SU-DHL-6 (cell line): ENCODE data around the gene CEACAM1.

Experiments used
- EZH2phosphoT487 ChIP-seq: fragments of 200-600 bp; sonication (generic), shearing (Covaris generic); conservative IDR thresholded peaks from 2 replicates; pipeline ENCODE4 v1.6.1; 2018; ENCODE audit warnings: mild to moderate bottlenecking, antibody characterized with exemption, low read length, moderate library complexity, mixed read lengths
- TF ChIP-seq, protein P1 (sequence below): fragments of 200-600 bp; sonication (generic); IDR thresholded peaks from one replicate; pipeline ENCODE4 v1.5.1; 2017; ENCODE audit warnings: antibody characterized with exemption, mild to moderate bottlenecking, low read length, moderate library complexity; ENCODE audit not compliant: insufficient read depth, poor library complexity, severe bottlenecking

GRCh38 chr19:42466521-42467182 is 61.6 kb downstream of the CEACAM1 start:
- TF ChIP-seq, protein P1, sequence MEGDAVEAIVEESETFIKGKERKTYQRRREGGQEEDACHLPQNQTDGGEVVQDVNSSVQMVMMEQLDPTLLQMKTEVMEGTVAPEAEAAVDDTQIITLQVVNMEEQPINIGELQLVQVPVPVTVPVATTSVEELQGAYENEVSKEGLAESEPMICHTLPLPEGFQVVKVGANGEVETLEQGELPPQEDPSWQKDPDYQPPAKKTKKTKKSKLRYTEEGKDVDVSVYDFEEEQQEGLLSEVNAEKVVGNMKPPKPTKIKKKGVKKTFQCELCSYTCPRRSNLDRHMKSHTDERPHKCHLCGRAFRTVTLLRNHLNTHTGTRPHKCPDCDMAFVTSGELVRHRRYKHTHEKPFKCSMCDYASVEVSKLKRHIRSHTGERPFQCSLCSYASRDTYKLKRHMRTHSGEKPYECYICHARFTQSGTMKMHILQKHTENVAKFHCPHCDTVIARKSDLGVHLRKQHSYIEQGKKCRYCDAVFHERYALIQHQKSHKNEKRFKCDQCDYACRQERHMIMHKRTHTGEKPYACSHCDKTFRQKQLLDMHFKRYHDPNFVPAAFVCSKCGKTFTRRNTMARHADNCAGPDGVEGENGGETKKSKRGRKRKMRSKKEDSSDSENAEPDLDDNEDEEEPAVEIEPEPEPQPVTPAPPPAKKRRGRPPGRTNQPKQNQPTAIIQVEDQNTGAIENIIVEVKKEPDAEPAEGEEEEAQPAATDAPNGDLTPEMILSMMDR, result no peak
- no peak for TF ChIP-seq EZH2phosphoT487
